GM18873 (cell line): Measurements from ENCODE around the gene ARHGAP18.

Experiments used
- ATAC-seq: cut with Tn5 transposase; IDR thresholded peaks from one replicate; pipeline ENCODE4 v1.9.1; 2021; ENCODE audit warnings: mild to moderate bottlenecking, moderate library complexity, moderate number of reproducible peaks; ENCODE audit not compliant: unreplicated experiment, low FRiP score

ARHGAP18 gene

GRCh38 chr6:129725341-129725740 lies 15.4 kb upstream of the ARHGAP18 start:
- ATAC-seq, result no peak

GRCh38 chr6:129719692-129720091 lies 9.7 kb upstream of the ARHGAP18 start:
- no peak for ATAC-seq

GRCh38 chr6:129717277-129717676 lies 7.3 kb upstream of the ARHGAP18 start:
- no peak for ATAC-seq

DNA sequence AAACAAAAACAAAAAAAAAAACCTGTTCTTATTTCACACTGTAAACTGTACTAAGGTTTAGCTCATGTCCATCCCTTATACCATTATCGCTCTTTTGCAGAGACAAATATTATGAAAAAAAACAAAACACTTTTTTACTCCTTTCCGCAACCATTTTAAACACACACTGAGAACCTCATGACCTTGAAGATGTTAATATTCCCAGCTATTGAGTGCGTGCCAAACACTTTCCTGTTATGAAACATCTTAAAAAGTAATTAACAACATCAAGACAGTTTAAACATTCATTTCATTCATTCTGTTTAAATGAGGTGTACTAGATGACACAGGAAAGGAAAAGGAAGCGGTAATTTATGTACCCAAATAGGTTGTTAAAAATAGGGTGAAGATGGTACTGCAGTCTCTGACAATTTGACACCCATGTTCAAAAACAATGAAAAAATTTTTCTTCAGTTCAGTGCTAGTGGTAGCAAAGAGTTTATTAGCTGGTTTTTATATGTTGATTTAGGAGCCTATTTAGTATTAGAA lies 3.9 kb upstream of the ARHGAP18 start:
- ATAC-seq, result no peak

GRCh38 chr6:129711271-129711631 lies 1.3 kb upstream of the ARHGAP18 start:
- ATAC-seq, result no peak

- ATAC-seq, result no peak
Measured at GRCh38 chr6:129710450-129711270, 683 bp upstream of the ARHGAP18 start.

- ATAC-seq, result peak; percentile 16
Measured at GRCh38 chr6:129709196-129709768, 695 bp downstream of the ARHGAP18 start.

GRCh38 chr6:129708496-129709195 lies 1.3 kb downstream of the ARHGAP18 start:
- no peak for ATAC-seq

DNA sequence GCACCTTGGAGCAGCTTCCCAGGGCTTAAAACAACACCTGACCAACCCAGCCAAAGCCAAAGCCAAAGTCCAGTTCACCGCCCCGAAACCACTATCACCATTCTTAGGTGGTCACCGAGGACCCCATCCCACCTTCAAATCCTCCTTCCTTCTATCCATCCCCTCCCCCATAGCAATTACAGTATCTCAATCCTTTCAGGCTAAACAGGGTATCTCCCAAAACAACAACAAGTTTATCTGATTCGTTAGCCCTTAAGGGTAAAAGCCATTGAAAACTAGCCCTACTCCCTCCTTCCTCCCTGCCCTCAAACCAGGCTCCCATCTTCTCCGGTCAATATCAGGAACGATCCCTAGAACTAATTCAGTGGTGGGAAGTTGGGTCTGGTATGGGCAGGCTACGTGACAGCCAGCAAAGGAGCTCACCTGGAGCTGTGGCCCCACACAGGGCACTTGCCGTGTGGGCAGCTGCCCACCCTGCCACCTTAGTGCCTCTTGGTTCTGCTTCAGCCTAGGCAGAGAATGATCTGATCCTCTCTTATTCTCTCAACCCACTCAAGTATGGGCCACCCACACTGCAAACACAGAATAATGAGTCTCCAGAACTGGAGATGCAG lies 2.0 kb downstream of the ARHGAP18 start:
- ATAC-seq, result no peak

DNA sequence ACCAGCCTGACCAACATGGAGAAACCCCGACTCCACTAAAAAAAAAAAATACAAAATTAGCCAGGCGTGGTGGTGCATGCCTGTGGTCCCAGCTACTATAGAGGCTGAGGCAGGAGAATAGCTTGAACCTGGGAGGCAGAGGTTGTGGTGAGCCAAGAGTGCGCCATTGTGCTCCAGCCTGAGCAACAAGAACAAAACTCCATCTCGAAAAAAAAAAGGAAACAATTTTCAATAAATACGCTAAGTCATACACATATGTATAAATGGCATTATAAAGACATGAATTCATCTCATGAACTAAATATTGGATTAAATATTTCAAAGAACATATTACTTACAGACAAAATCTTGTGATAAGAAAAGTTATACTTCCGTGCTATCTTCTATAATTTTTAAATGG lies 2.9 kb downstream of the ARHGAP18 start:
- no peak for ATAC-seq

- no peak for ATAC-seq
Measured at GRCh38 chr6:129705212-129705611, 4.8 kb downstream of the ARHGAP18 start.

DNA sequence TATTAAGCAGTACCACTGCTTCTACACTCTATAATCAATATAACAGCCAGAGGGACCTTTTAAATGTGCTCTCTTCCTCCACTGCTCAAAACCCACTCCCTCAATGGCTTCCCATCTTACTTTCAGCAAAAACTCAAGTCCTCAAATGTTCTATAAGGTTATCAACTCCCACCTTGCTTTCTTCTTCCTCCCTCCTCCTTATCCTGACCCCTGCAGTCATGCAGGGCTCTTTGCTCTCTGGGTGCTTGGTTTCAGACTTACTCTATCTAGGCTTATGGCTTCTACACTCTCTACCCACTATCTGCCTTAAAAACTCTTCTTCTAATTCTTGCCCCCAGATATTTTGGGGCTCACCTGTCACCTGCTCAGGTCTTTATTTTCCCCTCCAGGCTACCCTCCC lies 5.3 kb downstream of the ARHGAP18 start:
- no peak for ATAC-seq

DNA sequence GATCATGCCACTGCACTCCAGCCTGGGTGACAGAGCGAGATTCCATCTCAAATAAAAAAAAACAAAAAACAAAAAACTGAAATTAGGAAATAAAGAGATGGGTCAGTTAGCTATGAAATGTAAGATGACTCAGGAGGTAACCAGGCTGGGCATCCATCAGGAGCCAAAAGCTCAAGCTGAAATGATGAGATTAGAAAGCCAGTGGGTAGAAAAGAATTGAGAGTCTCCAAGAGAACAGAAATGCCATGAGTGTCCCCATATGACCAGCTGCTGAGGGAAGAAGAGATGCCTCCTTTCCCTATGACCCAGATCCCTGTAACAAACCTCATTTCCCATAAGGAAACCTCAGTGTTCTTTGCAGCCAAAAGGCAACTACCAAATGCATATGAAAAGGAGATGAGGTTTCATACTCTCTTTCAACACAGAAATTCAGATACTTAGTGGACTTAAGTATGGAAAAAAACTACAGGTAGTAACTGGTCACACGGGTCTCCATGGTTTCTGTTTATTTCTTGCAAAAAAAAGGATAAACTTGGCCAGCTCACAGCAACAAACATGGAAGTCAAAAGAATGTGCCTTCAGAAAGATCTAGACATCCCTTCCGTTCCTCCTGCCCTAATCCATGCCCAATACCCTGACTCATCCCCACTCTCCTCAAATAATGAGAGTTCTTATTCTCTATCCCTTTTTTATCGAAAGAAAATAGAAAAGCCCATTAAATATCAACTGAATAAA lies 8.1 kb downstream of the ARHGAP18 start:
- no peak for ATAC-seq

- ATAC-seq, result no peak
Measured at GRCh38 chr6:129700666-129701065, 9.3 kb downstream of the ARHGAP18 start.

DNA sequence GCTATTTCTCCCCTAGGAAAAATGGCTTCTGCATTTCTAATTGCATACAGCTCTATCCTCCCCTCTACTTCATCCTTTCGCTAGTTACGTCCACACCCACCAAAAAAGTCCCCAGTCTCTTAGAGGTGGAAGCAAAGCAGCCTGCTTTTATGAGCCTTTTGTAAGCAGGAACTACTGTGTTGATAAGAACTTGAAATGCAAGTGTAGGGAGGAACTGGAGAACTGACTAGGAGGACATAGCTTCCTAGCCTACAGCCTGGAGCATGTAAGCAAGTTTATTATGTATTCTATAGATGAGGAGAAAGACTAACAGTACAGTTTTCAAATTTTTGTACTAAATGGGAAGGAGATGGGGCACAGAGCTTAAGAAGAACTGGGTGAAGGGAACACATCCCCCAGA lies 10.3 kb downstream of the ARHGAP18 start:
- no peak for ATAC-seq

DNA sequence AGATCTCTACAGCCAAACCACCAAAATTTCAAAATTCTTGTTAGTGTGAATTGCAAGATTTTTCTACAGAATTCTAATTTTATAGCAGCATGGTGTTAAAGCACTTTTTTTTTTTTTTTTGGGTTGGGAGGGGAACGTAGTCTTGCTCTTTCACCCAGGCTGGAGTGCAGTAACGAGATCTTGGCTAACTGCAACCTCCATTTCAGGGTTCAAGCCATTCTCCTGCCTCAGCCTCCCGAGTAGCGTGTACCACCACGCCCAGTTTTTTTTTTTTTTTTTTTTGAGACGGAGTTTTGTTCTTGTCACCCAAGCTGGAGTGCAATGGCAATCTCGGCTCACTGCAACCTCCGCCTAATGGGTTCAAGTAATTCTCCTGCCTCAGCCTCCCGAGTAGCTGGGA lies 11.5 kb downstream of the ARHGAP18 start:
- no peak for ATAC-seq

DNA sequence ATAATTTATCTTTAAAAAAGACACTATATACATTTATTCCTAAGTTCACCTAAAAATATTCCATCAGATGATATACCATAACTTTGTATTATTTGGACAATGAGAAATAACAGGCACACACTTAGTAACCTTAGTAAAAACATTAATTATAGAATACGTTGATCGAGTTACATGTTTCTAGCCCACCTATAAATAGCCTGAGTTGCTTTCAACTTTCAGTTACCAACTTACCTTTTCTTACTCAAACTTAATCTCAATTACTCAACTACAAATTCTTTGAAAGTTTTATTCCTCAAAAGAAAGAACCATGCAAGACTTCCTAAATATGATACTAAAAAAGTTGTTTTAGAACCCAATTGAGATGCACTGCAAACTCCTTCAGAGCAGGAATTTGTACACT lies 12.2 kb downstream of the ARHGAP18 start:
- ATAC-seq, result no peak

DNA sequence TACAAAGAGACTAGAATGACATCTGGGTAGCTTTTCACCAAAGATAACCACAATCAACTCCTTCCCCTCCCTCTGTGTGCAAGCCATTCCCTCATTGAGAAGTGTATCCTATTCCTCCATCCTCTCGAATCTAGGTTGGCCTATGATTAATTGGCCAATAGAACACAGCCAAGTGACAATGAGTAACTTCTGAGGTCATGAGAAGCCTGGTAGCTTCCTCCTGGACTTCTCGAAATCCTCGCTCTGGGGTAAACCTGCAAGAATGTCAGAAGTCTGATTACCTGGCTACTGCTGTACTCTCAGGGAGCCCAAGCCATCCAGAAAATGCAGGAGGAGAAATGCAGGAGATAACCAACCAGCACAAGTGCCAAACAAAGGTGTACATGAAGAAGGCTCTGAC lies 13.1 kb downstream of the ARHGAP18 start:
- ATAC-seq, result no peak

DNA sequence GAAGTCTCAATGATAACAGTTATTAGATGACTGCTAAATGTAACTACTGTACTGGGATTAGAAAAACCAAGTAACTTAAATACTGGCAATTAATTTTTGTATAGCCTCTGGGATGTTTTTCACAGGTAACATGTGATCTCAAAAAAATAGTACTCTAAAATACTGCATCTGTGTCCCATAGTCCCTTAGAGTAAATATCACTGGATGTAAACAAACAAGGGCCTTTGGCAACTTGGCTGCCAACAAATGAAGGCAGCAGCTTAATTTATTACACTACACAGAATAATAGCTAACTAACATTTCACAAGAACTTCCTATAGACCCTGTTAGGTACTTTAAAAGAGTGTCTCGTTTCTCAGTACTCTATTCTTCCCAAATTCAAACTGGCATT lies 14.0 kb downstream of the ARHGAP18 start:
- no peak for ATAC-seq

- peak; percentile 78 for ATAC-seq
Measured at GRCh38 chr6:129695373-129696027, 14.5 kb downstream of the ARHGAP18 start.
